Measurements from ENCODE around the gene TBXAS1.
A peak's percentile ranks its signal among the peaks of the same experiment; 100 is the strongest.

The TBXAS1 gene

GRCh38 chr7:139989366-139990141 lies 160.5 kb downstream of the TBXAS1 start:
- no peak for DNase-seq (ENCODE audit: low read depth)
- no peaks in the 10 kb centered on the region for H3K4me1 ChIP-seq (ENCODE audit: control insufficient read depth, insufficient read depth, low read length)
- H3K9me3 ChIP-seq (ENCODE audit: control insufficient read depth, low read length): no peaks in the 10 kb centered on the region
- H3K36me3 ChIP-seq (ENCODE audit: control insufficient read depth, insufficient read depth, low read length, severe bottlenecking): no peaks in the 10 kb centered on the region
- H3K27me3 ChIP-seq (replicated peaks; ENCODE audit: control insufficient read depth, insufficient read depth, low read length): peaks cover 21% of the 10 kb centered on the region
- H3K9ac ChIP-seq (ENCODE audit: low read length): no peak overlapping the region
- H3K4me3 ChIP-seq (ENCODE audit: low read length): no peak overlapping the region

- H3K36me3 ChIP-seq (ENCODE audit: control insufficient read depth, insufficient read depth, low read length, severe bottlenecking): no peaks in the 10 kb centered on the region
- no peak overlapping the region for H3K9ac ChIP-seq (ENCODE audit: low read length)
- DNase-seq (ENCODE audit: low read depth): no peak
- H3K27me3 ChIP-seq (replicated peaks; ENCODE audit: control insufficient read depth, insufficient read depth, low read length): peaks cover 21% of the 10 kb centered on the region
- H3K9me3 ChIP-seq (ENCODE audit: control insufficient read depth, low read length): no peaks in the 10 kb centered on the region
- no peak overlapping the region for H3K4me3 ChIP-seq (ENCODE audit: low read length)
- no peaks in the 10 kb centered on the region for H3K4me1 ChIP-seq (ENCODE audit: control insufficient read depth, insufficient read depth, low read length)
Measured at GRCh38 chr7:139990142-139990535, 161.1 kb downstream of the TBXAS1 start.

GRCh38 chr7:139990571-139991268 lies 161.7 kb downstream of the TBXAS1 start:
- Histone ChIP-seq H3K4me3 (ENCODE audit: low read length) (no peak overlapping the region), H3K9ac (ENCODE audit: low read length) (no peak overlapping the region), H3K27me3 (replicated peaks; ENCODE audit: control insufficient read depth, insufficient read depth, low read length) (peaks cover 21% of the 10 kb centered on the region), H3K4me1 (ENCODE audit: control insufficient read depth, insufficient read depth, low read length) (no peaks in the 10 kb centered on the region), H3K36me3 (ENCODE audit: control insufficient read depth, insufficient read depth, low read length, severe bottlenecking) (no peaks in the 10 kb centered on the region), H3K9me3 (ENCODE audit: control insufficient read depth, low read length) (no peaks in the 10 kb centered on the region)
- DNase-seq (ENCODE audit: low read depth): no peak

- Histone ChIP-seq H3K4me1 (ENCODE audit: control insufficient read depth, insufficient read depth, low read length) (no peaks in the 10 kb centered on the region), H3K36me3 (ENCODE audit: control insufficient read depth, insufficient read depth, low read length, severe bottlenecking) (no peaks in the 10 kb centered on the region), H3K4me3 (ENCODE audit: low read length) (no peak overlapping the region), H3K27me3 (replicated peaks; ENCODE audit: control insufficient read depth, insufficient read depth, low read length) (peaks cover 21% of the 10 kb centered on the region), H3K9me3 (ENCODE audit: control insufficient read depth, low read length) (no peaks in the 10 kb centered on the region), H3K9ac (ENCODE audit: low read length) (no peak overlapping the region)
- DNase-seq (ENCODE audit: low read depth): no peak
Measured at GRCh38 chr7:139991269-139991666, 162.2 kb downstream of the TBXAS1 start.

- H3K4me1 ChIP-seq (ENCODE audit: control insufficient read depth, insufficient read depth, low read length): no peaks in the 10 kb centered on the region
- no peak for DNase-seq (ENCODE audit: low read depth)
- no peak overlapping the region for H3K9ac ChIP-seq (ENCODE audit: low read length)
- no peaks in the 10 kb centered on the region for H3K9me3 ChIP-seq (ENCODE audit: control insufficient read depth, low read length)
- no peaks in the 10 kb centered on the region for H3K36me3 ChIP-seq (ENCODE audit: control insufficient read depth, insufficient read depth, low read length, severe bottlenecking)
- H3K27me3 ChIP-seq (replicated peaks; ENCODE audit: control insufficient read depth, insufficient read depth, low read length): peaks cover 21% of the 10 kb centered on the region
- H3K4me3 ChIP-seq (ENCODE audit: low read length): no peak overlapping the region
Measured at GRCh38 chr7:139991911-139992310, 162.8 kb downstream of the TBXAS1 start.

- Histone ChIP-seq H3K36me3 (ENCODE audit: control insufficient read depth, insufficient read depth, low read length, severe bottlenecking) (no peaks in the 10 kb centered on the region), H3K9me3 (ENCODE audit: control insufficient read depth, low read length) (no peaks in the 10 kb centered on the region), H3K27me3 (replicated peaks; ENCODE audit: control insufficient read depth, insufficient read depth, low read length) (peaks cover 18% of the 10 kb centered on the region), H3K9ac (ENCODE audit: low read length) (no peak overlapping the region), H3K4me1 (ENCODE audit: control insufficient read depth, insufficient read depth, low read length) (no peaks in the 10 kb centered on the region), H3K4me3 (ENCODE audit: low read length) (no peak overlapping the region)
- no peak for DNase-seq (ENCODE audit: low read depth)
Measured at GRCh38 chr7:139992353-139993044, 163.4 kb downstream of the TBXAS1 start.

- no peak for DNase-seq (ENCODE audit: low read depth)
- peaks cover 17% of the 10 kb centered on the region for H3K27me3 ChIP-seq (replicated peaks; ENCODE audit: control insufficient read depth, insufficient read depth, low read length)
- H3K9me3 ChIP-seq (ENCODE audit: control insufficient read depth, low read length): no peaks in the 10 kb centered on the region
- H3K9ac ChIP-seq (ENCODE audit: low read length): no peak overlapping the region
- H3K4me3 ChIP-seq (ENCODE audit: low read length): no peak overlapping the region
- no peaks in the 10 kb centered on the region for H3K36me3 ChIP-seq (ENCODE audit: control insufficient read depth, insufficient read depth, low read length, severe bottlenecking)
- H3K4me1 ChIP-seq (ENCODE audit: control insufficient read depth, insufficient read depth, low read length): no peaks in the 10 kb centered on the region
Measured at GRCh38 chr7:139993169-139993568, 164.1 kb downstream of the TBXAS1 start.

GRCh38 chr7:139993592-139993991 lies 164.5 kb downstream of the TBXAS1 start:
- Histone ChIP-seq H3K4me1 (ENCODE audit: control insufficient read depth, insufficient read depth, low read length) (no peaks in the 10 kb centered on the region), H3K4me3 (ENCODE audit: low read length) (no peak overlapping the region), H3K9ac (ENCODE audit: low read length) (no peak overlapping the region), H3K36me3 (ENCODE audit: control insufficient read depth, insufficient read depth, low read length, severe bottlenecking) (no peaks in the 10 kb centered on the region), H3K27me3 (replicated peaks; ENCODE audit: control insufficient read depth, insufficient read depth, low read length) (peaks cover 12% of the 10 kb centered on the region), H3K9me3 (ENCODE audit: control insufficient read depth, low read length) (no peaks in the 10 kb centered on the region)
- DNase-seq (ENCODE audit: low read depth): no peak

GRCh38 chr7:139994356-139994755 lies 165.3 kb downstream of the TBXAS1 start:
- H3K36me3 ChIP-seq (ENCODE audit: control insufficient read depth, insufficient read depth, low read length, severe bottlenecking): no peaks in the 10 kb centered on the region
- H3K9me3 ChIP-seq (ENCODE audit: control insufficient read depth, low read length): no peaks in the 10 kb centered on the region
- H3K4me1 ChIP-seq (ENCODE audit: control insufficient read depth, insufficient read depth, low read length): no peaks in the 10 kb centered on the region
- no peak overlapping the region for H3K4me3 ChIP-seq (ENCODE audit: low read length)
- H3K27me3 ChIP-seq (replicated peaks; ENCODE audit: control insufficient read depth, insufficient read depth, low read length): peaks cover 6% of the 10 kb centered on the region
- no peak for DNase-seq (ENCODE audit: low read depth)
- no peak overlapping the region for H3K9ac ChIP-seq (ENCODE audit: low read length)

GRCh38 chr7:139995017-139995915 lies 166.2 kb downstream of the TBXAS1 start:
- Histone ChIP-seq H3K4me1 (ENCODE audit: control insufficient read depth, insufficient read depth, low read length) (no peaks in the 10 kb centered on the region), H3K9me3 (ENCODE audit: control insufficient read depth, low read length) (no peaks in the 10 kb centered on the region), H3K36me3 (ENCODE audit: control insufficient read depth, insufficient read depth, low read length, severe bottlenecking) (no peaks in the 10 kb centered on the region), H3K27me3 (replicated peaks; ENCODE audit: control insufficient read depth, insufficient read depth, low read length) (no peaks in the 10 kb centered on the region), H3K4me3 (ENCODE audit: low read length) (no peak overlapping the region), H3K9ac (ENCODE audit: low read length) (no peak overlapping the region)
- DNase-seq (ENCODE audit: low read depth): peak; percentile 45

Measured in adipocyte (in vitro differentiated cells).